NCI-H774 (cell line): Measurements from ENCODE around the gene MFSD2A.
"Not testable (repeated sequence)": the region's sequence is repeated elsewhere in the genome, so short reads cannot be mapped to it uniquely, and the experiment has no call there.

Experiments used
- DNase-seq: peaks from one replicate; lab custom pipeline; 2025; lab: John Stamatoyannopoulos, UW

MFSD2A gene

DNA sequence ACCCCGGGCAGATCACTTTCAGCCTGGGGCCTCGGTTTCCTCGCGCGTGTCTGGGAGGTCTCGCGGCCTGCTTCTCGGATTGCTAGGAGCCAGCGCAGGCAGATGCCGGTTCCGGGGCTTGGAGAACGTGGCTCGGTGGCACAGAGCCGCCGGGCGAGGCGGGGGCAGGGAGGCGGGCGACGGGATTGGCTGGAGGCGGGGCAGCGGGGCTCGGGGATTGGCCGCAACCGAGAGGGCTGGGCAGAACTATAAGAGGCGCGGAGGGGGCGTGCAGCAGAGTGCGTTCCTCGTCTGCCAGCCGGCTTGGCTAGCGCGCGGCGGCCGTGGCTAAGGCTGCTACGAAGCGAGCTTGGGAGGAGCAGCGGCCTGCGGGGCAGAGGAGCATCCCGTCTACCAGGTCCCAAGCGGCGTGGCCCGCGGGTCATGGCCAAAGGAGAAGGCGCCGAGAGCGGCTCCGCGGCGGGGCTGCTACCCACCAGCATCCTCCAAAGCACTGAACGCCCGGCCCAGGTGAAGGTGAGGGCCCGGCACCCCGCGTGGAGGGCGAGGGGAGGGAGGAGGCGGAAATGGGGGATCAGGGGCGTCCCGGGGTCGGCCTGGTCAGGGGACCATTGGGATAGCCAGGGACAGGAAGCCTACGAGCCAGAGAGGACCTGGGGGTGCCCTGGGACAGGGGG, at the start of gene MFSD2A:
TSS of gene MFSD2A (plus strand) at position 276 of the 677 bp plus-strand sequence. CDS start at position 424, 148 bp downstream.
- DNase-seq = peak; percentile 98

DNA sequence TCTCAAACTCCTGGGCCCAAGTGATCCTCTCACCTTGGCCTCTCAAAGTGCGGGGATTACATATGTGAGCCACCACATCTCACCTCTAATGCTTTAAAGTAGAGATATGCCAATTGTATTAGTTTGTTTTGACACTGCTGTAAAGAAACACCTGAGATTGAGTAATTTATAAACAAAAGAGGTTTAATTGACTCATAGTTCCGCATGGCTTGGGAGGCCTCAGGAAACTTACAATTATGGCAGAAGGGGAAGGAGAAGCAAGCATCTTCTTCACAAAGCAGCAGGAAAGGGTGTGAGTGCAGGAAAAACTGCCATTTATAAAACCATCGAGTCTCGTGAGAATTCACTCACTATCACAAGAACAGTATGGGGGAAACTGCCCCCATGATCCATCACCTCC, 49.8 kb upstream of the MFSD2A start:
- no peak for DNase-seq

DNA sequence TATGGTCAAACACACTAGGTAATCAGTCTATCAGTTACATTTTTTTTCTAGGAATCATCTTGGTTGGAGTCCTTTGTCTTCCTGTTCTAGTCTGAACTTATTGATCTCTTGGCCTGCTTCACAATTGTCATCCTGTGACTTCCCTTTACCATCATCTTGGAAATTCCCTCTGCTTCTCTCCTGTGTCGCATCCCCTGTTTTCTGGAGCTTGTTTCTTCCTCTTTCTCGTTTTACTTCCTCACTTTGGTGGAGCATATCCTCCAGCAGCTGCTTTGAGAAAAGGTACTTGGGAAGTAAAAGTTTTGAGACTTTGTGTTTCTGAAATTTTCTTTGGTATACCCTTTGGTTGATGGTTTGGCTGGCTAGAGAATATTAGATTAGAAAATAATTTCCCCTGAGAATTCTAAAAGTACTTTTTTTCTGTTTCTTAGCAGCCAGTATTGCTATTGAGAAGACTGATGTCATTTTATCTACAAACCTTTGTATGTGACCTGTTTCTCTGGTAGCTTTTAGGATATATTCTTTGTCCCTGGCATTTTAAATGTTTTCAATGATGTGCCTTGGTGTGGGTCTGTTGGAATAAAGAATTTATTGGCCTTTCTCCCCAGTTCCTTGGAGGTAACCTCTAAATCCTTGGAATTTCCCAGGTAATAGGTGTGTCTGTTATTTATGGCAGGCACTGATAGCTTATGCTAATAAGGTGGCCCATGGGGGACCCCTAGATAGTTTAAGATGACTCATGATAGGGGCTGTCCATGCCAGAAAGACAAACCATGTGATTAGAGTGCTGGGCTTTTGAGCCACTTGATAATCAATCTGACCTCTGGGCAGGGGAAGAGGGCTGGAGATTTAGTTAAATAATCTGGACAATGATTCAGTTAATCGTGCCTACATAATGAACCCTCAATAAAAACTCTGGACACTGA, 47.2 kb upstream of the MFSD2A start:
- DNase-seq = no peak

DNA sequence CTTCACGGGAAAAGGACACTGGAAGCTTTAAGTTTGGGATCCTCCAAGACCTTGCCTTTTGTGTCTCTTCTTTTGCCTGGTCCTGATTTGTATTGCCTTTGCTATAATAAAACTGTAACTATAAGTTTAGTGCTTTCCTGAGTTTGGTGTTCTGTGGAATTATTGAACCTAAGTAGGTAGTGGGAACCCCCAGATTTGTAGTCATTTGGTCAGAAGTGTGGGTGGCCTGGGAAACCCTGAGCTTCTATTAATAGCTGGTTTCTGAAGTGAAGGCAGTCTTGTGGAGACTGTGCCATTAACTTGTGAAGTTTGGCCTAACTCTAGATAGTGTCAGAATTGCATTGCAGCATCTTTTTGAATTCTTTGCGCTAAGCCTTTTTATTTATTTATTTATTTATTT, 46.4 kb upstream of the MFSD2A start:
- DNase-seq = no peak

DNA sequence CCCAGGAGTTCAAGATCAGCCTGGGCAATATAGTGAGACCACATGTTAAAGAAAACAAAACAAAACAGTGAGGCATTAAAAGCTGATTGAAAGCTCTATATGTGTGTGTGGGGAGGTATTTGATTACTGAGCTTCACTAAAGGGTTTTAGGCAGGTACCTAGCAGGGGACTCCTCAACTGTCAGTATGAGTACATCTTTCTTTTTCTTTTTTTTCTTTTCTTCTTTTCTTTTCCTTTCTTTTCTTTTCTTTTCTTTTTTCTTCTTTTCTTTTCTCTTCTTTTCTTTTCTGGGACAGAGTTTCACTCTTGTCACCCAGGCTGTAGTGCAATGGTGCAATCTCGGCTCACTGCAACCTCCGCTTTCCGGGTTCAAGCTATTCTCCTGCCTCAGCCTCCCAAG, 44.7 kb upstream of the MFSD2A start:
- no peak for DNase-seq

DNA sequence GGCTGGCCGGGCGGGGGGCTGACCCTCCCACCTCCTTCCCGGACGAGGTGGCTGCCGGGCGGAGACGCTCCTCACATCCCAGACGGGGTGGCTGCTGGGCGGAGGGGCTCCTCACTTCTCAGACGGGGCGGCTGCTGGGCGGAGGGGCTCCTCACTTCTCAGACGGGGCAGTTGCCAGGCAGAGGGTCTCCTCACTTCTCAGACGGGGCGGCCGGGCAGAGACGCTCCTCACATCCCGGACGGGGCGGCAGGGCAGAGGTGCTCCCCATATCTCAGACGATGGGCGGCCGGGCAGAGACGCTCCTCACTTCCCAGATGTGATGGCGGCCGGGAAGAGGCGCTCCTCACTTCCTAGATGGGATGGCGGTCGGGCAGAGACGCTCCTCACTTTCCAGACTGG, 41.8 kb upstream of the MFSD2A start:
- DNase-seq = not testable (repeated sequence)

DNA sequence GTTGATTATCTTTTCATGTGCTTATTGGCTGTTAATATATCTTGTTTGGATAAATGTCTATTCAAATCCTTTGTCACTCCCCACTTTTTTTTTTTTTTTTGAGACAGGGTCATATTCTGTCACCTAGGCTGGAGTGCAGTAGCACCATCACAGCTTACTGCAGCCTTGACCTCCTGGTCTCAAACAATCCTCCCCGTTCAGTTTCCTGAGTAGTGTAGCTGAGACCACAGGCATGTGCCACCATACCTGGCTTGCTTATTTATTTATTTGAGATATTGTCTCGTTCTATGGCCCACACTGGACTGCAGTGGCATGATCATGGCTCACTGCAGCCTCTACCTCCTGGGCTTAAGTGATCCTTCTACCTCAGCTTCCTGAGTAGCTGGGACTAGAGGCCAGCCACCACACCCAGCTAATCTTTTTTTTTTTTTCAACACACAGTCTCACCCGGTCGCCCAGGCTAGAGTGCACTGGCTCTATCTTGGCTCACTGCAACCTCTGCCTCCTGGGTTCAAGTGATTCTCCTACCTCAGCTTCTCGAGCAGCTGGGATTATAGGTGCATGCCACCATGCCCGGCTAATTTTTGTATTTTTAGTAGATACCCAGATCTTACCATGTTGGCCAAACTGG, 39.3 kb upstream of the MFSD2A start:
- no peak for DNase-seq

DNA sequence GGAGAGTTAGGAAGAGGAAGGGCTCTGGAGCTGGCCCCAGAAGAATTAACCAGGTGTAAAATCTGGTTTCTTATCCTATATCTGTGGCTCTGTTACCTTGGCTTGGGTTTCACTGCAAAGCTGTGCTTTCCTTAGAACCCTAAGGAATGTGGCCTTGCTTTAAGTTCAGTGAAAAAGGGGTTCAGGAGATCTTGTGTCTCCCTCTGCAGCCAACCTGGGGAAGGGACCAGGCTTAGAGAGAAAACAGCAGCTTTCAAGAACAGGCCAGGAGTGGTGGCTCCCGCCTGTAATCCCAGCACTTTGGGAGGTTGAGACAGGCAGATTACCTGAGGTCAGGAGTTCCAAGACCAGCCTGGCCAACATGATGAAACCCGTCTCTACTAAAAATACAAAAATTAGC, 37.1 kb upstream of the MFSD2A start:
- DNase-seq = no peak

DNA sequence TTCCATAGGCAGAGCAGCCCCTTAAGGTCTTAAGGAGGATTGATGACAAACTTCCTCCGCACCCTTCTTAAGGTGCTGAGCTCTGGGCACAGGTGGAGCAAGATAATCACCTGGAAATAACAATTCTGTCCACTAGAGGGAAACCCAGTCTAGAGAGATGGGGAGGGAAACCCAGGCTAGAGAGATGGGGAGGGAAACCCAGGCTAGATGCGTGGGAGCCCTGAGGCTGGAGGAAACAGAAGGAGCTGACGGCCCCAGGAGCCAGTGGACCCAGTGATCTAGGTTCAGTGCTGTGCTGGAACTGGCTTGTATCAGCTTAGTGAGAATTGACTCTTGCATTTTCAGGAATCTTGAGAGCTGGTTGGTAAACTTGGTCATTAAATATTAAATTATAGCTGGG, 35.4 kb upstream of the MFSD2A start:
- DNase-seq = peak; percentile 84

DNA sequence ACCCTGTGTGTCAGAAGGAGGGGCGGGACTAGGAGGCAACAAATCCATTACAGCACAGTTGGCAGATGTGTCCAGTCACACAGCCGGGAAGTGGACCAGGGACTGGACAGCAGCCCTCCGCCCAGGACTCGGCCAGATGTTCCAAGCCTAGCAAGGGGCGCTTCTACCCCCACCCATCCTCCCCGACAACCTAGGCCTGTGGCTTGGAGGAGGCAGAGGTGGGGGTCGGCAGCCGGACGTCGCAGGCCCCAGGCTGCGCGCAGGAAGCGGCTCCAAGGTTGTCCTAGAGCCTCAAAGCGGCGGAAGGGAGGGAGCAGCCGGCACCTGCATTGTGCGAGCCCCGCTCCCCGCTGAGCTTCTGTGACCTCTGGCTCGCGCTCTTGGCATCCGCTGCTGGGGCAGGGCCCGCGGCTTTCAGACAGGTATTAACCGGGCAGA, 32.7 kb upstream of the MFSD2A start:
- no peak for DNase-seq

DNA sequence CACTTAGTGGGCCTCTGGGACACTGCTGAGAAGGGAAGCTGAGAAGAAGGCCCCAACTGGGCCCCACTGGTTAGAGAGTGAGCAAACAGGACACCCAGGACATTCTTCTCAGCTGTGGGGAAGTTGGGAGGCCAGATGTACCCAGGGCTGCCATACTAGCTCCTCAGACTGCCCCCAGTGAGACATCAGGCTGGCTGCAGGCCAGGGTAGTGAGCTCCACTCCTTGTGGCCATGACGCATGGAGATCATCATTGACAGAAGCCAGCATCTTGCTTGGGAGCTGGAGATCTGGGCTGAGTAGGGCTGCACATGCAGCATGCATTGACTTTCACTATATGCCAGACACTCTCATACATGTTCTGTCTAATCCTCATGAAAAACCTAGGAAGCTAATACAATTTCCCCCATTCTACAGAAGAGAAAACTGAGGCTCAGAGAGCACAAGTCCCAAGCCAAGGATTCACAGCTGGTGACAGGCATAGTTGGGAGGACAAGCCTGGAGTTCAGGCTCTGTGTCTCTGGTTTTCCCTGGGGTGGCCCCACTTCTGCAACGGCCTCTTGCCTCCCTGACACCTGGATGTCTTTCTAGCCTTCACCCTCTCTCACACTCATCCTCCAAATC, 29.1 kb upstream of the MFSD2A start:
- DNase-seq = no peak

DNA sequence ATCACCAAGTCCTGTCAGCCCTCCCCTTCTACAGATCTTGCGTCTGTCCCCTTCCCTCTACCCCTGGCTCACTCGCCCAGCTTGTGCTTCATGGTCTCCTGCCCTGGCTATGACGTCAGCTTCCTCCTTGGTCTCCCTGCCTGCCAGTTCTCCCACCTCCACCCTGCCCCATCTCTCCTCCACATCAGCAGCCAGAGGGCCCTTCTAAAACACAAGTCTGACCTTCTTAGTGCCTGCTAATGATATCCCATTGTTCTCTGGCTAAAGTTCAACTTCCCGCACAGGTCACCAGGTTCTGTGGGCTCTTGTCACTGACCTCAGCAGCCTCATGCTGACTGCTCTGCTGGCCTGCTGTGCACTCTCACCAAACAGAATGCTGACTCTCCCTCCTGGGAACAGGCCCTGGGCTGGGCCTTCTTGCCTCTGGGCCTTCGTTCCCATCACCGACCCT, 28.6 kb upstream of the MFSD2A start:
- DNase-seq = no peak

DNA sequence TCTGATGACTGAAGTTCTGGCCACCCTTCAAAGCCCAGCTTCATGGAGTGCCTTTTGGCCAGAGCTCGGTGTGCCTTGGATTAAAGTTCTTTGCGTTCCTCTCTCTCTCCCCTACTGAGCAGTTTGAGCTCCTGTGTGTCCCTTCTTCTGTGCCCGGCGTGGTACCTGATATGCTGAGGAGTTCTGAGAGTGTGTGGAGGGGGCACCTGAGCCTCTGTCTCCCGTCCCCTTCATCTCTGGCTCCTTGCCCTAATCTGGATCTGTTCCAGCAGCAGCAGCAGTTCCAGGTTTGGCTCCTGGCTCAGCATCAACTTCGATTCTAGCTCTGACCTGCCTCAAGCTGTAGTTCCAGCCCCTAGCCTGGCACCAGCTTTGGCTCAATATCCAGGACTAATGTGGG, 28.1 kb upstream of the MFSD2A start:
- DNase-seq = no peak

DNA sequence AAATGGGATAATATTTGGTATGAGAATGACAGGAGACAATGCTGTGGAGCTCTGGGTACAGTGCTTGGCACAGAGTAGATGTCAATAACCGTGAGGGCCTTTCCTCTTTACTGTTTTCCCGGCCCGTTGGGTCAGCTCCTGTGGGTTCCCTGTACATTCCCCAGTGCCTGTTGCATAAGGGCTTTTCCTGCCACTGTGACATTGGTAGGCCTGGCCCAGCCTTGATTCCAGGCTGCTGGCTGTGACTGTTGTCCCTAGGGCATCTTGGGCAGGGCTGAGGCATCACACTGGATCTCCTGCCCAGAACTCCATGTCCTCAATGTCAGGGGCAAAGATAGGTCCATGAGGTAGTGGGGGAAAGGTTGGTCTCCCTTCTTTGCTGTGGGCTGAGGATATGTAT, 27.4 kb upstream of the MFSD2A start:
- DNase-seq = no peak

DNA sequence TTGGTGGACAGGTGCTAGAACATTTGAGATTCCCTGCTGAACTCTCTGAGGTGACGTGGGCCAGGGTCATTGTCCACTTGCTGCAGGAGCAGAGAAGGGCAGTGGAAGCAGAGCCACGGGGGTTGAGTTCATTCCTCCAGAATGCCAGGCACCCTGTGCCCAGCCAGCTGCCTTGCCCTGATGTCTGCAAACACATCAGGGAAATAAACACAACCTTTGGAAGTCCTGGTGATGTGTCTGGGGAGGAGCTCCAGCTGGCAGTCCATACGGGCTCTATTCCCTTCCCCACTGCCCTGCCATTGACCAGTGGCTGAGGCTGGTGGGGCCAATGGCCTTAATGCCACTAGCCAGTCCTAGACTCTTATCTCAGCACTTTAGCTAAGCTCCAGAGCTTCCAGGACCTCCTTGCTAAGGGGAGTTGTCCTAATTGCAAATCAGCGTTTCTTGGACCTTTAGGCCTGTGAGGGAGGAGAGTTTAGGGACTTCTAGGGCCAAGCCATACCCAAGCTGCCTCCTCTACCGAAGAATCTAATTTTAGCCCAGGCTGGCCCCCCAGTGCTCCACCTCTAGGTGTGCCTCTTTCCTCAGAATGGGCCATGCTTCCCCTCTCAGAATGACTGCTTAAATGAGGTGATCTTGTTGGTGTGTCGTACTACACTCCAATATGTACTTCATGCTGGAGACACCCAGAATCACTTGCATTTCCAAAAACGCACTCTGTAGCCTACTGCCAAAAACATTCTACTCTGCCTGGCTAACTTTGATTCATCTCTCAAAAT, 25.9 kb upstream of the MFSD2A start:
- no peak for DNase-seq

DNA sequence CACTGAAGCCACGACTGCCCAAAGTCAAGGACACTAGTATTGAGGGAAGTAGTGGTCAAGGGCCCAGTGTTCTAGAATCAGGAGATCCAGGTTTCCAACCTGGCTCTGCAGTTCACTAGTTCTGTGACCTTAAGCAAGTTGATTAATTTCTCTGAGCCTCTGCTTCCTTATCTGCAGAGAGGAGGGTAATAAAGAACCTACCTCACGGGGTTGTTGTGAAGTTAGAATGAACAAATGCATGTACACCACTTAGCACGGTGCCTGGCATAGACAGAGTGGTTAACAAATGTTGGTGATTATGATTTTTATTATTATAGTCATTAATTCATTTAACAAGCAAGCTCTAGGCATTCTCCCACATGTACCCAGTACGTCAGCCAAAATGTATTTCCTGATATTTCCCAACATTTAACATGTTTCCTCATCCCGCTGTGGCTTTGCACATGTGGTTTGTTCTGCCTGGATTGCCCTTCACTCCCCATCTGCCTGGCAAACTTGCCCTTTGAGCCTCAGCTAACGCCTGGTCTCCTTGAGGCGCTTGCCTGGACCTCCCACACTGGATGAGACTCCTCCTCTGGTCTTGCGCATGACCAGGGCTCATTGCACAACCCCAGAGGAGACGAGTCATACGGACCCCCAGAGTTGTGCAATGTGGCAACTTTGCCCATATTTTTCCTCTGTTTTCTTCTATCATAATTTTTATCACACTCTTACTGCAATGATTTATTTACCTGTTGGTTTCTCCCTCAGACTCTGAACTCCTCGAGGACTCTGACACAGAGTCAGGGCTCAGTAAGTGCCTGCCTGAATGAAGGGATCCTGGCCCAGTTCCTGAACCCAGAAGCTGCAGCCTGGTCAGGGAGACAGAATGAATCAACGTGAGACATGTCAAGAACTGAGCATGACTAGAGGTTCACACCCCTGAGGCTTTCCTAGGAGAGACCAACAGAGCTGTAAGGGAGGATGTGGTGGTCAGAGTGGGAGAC, 20.7 kb upstream of the MFSD2A start:
- DNase-seq = no peak

DNA sequence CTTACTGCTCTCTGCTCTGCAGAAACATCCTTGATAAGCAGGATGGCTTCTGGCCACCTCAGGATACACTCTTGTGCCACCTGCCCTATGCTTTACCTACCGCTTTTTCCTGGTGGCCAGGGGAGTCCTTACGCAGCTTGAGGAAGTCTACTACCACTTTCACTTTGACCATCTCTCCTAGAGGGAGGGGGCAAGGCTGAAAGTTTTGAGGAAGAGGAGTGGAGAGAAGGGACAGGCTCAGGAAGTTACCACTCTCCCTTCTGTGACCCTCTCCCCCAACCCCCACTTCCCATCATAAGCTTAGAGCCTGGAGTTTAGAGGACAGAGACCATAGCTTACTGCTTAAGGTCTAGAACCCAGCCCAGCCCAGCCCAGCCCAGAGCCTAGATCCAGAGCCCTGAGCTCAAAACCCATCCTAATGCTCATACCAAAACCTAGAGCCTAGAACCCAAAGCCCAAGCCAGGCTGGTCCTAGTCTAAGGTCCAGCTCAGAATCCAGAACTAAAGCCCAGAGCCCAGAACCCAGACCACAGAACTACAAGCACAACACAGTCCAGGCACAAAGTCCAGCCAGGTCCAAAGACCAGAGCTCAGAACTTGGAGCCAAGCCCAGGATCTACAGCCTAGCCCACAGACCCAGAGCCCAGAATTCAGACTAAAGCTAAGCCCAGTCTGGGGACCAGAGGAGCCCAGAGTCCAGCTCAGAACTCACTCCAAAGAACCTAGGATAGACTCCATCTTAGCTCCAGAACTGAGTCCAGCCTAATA, 18.0 kb upstream of the MFSD2A start:
- no peak for DNase-seq

DNA sequence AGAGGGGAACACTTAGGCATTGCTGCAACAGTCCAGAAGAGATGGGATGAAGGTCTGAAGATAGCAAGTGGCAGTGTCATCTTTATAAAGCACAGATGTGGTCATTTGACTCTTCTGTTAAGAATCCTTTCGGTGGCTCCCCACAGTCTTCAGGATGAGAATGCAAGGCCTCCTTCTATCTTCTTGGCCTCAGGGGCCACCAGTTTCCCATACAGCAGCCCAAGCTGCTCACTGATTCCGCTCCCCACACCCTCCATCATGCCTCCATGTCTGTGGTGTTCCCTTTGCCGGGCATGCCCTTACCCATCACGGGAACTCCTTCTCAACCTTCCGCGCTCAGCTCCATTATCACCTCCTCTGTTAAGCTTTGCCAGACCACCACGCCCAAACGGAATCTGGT, 16.1 kb upstream of the MFSD2A start:
- no peak for DNase-seq

DNA sequence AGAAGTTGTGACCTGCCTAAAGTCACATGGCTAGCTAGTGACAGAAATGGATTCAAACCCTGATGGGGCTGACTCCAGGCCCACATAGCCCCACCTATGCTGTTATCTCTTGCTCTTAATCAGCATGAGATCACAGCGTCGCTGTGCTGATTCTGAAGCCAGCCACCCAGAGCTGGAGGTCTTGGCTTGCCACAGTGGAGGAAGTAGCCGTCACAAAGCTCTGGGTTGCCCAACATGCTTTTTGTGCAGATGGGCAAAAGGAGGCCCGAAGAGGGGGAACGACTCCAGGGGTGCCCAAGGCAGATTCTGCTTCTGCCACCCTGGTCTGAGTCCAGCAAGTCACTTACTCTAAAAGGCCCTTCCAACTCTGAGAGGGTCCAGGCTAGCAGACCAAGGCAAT, 14.7 kb upstream of the MFSD2A start:
- no peak for DNase-seq
